ENCODE data around the gene GALM.
"Not testable (repeated sequence)": the region's sequence is repeated elsewhere in the genome, so short reads cannot be mapped to it uniquely, and the experiment has no call there.

The GALM gene

DNA sequence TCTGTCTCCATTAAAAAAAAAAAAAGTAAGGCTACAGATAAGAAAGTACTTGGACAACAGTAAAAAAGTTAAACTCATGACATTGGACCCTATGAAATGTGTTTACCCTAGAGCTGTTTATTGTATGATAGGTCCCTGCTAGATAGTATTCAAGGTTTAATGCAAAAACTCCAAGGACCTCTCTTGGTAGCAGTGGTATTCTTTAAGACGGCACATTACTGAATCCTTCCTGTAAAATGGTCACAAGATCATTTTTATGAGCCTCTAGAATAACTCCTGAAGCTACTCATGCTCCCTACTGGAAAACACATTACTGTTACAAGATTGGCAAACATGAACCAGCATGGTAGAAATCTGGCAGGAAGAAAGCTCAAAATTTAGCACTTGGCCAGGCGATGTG lies 38.8 kb downstream of the GALM start:
- H3K4me3 ChIP-seq (ENCODE audit: low read depth, low read length), result no peak overlapping the region
- DNase-seq (ENCODE audit: low read depth), result no peak
- TF ChIP-seq, protein P1, sequence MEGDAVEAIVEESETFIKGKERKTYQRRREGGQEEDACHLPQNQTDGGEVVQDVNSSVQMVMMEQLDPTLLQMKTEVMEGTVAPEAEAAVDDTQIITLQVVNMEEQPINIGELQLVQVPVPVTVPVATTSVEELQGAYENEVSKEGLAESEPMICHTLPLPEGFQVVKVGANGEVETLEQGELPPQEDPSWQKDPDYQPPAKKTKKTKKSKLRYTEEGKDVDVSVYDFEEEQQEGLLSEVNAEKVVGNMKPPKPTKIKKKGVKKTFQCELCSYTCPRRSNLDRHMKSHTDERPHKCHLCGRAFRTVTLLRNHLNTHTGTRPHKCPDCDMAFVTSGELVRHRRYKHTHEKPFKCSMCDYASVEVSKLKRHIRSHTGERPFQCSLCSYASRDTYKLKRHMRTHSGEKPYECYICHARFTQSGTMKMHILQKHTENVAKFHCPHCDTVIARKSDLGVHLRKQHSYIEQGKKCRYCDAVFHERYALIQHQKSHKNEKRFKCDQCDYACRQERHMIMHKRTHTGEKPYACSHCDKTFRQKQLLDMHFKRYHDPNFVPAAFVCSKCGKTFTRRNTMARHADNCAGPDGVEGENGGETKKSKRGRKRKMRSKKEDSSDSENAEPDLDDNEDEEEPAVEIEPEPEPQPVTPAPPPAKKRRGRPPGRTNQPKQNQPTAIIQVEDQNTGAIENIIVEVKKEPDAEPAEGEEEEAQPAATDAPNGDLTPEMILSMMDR (conservative IDR thresholded peaks at IDR 0.05; ENCODE audit: low read depth, low read length), result no peak

DNA sequence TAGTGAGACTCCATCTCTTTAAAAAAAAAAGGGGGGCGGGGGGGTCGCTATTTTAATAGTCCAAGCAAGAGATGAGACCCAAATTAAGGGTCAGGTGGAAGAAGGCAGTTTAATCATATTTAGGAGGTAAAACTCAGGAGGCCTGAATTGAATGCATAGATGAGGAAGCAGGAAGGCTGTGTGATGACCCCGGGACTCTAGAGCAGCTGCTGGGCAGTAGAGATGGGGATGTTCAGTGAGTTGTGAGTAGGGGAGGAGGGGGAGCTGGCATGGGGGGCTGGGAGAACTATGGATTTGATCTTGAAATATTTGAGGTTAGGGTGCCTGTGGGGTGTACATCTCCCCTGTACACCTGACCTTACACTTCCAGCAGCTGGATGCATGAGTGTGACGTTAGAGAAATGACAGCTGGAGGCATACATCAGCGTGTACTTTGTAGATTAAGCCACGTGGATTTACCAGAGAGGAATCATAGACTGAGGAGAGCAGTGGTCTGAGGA lies 41.0 kb downstream of the GALM start:
- DNase-seq (ENCODE audit: low read depth), result no peak
- H3K4me3 ChIP-seq (ENCODE audit: low read depth, low read length), result no peak overlapping the region
- TF ChIP-seq, protein P1 (conservative IDR thresholded peaks at IDR 0.05; ENCODE audit: low read depth, low read length), result no peak

DNA sequence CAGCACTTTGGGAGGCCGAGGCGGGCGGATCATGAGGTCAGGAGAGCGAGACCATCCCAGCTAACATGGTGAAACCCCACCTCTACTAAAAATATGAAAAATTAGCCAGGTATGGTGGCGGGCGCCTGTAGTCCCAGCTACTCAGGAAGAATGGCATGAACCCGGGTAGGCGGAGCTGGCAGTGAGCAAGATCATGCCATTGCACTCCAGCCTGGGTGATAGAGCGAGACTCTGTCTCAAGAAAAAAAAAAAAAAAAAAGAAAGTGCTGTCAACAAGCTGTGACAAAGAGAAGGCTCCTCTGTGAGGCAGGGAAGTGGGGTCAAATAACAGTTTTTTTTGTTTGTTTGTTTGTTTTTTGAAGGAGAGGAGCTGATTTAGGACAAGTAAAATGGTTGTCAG lies 42.6 kb downstream of the GALM start:
- not testable (repeated sequence) for H3K4me3 ChIP-seq (ENCODE audit: low read depth, low read length); DNase-seq (ENCODE audit: low read depth)

DNA sequence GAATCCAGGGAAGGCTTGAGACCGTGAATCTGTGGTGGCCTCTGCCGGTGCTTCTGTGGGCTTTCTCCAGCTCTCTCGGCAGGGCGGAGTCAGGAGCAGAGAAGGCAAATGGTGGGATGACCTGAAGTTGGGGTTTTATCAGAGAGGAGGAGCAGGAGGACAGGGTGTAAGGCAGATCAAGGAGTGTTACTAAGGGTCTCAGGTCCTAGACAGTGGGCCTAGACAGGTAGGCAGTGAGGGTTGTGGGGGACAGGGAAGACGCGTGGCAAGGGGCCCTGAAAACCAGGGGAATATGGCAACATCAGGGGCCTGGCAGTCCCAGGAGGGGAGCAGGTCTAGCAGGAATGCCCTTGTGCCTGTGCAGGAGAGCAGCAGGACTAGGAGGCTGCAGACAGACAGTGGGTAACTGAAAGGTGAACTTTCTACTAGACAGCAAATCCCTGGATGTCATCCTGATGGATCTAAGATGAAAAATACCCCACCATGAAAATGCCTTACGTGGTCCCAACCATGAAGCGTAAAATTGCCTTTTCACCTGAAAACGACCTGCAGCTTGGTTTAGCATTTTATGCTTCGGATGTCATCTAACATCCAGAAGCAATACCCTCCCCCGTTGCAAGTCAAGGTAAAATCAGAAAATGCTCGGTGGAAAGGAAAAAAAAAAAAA lies 43.1 kb downstream of the GALM start:
- H3K4me3 ChIP-seq (ENCODE audit: low read depth, low read length), result no peak overlapping the region
- TF ChIP-seq, protein P1 (conservative IDR thresholded peaks at IDR 0.05; ENCODE audit: low read depth, low read length), result no peak
- no peak for DNase-seq (ENCODE audit: low read depth)

DNA sequence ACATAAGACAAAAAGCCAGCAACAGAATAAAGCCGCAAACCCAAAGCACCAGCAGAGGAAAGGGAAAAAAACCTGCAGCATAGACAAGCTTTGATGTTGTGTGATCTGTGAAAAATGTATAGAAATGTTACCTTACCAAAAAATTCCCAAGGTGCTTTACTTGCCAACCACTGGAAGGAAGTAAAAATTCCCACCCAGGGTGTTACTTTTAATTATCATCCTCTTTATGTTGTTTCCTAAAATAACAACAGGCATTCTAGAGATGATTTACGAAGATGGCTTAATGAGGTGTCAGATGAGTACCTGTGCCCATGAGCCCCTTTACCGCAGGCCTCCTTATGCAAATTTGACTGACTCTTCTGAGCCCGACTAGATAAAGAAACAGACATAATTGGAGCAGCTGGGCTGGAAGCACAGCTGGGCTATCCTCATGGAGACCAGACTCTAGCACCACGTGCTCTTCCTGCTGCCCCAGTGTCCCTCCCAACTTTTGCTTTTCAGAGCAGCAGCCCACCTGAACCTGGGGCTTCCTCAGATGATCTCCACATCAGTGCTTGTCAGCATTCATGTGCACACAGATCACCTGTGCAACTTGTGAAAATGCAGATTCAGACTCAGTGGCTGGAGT lies 43.8 kb downstream of the GALM start:
- TF ChIP-seq, protein P1 (conservative IDR thresholded peaks at IDR 0.05; ENCODE audit: low read depth, low read length), result no peak
- no peak overlapping the region for H3K4me3 ChIP-seq (ENCODE audit: low read depth, low read length)
- DNase-seq (ENCODE audit: low read depth), result no peak

DNA sequence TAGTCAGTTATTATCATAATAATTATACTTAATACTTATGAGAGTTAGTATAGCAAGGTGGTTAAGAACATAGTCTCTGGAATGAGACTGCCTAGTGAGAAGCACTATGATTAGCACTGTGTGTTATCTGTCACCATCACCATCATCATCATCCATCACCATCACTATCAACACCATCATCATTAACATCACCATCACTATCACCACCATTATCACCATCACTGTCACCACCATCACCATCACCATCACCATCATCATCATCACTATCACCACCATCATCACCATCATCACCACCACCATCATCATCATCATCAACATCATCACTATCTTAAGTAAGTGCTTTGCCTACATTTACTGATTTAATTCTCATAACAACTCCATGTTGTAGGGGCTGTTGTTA lies 45.6 kb downstream of the GALM start:
- TF ChIP-seq, protein P1 (conservative IDR thresholded peaks at IDR 0.05; ENCODE audit: low read depth, low read length), result no peak
- DNase-seq (ENCODE audit: low read depth), result no peak
- H3K4me3 ChIP-seq (ENCODE audit: low read depth, low read length), result no peak overlapping the region

DNA sequence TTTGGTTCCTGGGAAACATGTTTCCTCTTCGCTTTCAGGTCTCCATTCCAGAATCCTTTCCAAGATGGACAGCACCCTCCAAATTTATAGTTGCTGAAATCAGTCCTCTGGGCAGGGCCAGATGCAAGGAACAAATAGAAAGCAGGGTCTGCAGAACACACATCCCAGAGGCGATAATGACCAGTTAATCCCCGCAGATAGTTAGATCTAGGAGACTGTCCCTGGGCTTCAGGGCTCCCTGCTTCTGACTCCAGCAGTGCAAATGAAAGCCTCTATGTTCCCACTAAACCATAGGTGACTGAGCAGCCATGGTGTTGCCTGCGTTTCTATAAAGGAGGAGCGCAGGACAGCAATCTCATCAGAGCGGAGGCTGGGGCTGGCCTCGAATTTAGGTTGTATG lies 46.5 kb downstream of the GALM start:
- TF ChIP-seq, protein P1 (conservative IDR thresholded peaks at IDR 0.05; ENCODE audit: low read depth, low read length), result no peak
- DNase-seq (ENCODE audit: low read depth), result no peak
- no peak overlapping the region for H3K4me3 ChIP-seq (ENCODE audit: low read depth, low read length)
